Transverse colon (tissue), 4 donors: ENCODE measurements around the gene DNAH3. TPM values are rescaled to one million over a fixed set of nuclear protein-coding genes. Genes with fewer than 3 reads are reported as not detected.
"Not testable (repeated sequence)": the region's sequence is repeated elsewhere in the genome, so short reads cannot be mapped to it uniquely, and the experiment has no call there.

Experiments used
- DNase-seq: peaks from one replicate; pipeline ENCODE4 v3.0.0-alpha.2; 2019
- H3K27ac ChIP-seq, 4 donors: fragments of 200-600 bp; sonication (generic); 2 replicates each; pipeline ENCODE4 v1.5.1; 2016 to 2018; ENCODE audit warnings: inconsistent platforms in 4 of 4
- H3K27me3 ChIP-seq: fragments of 200-600 bp; sonication (generic); 2 replicates; pipeline ENCODE4 v1.5.1; 2017; ENCODE audit warnings: inconsistent platforms
- H3K36me3 ChIP-seq, 4 donors: fragments of 200-600 bp; sonication (generic); 2 replicates each; pipeline ENCODE4 v1.5.1; 2017 to 2019; ENCODE audit warnings: inconsistent platforms in 4 of 4
- H3K4me1 ChIP-seq, 4 donors: fragments of 200-600 bp; sonication (generic); 2 replicates each; pipeline ENCODE4 v1.5.1; 2017 to 2020; ENCODE audit warnings: inconsistent platforms in 4 of 4
- H3K4me3 ChIP-seq, 4 donors: fragments of 200-600 bp; sonication (generic); 1 replicate in 1 of 4; 2 replicates in 3 of 4; pipeline versions ENCODE4 v1.5.1 to v1.6.1; 2017 to 2019; ENCODE audit warnings: inconsistent platforms in 4 of 4
- H3K9me3 ChIP-seq, 2 donors: fragments of 200-600 bp; sonication (generic); 2 replicates each; pipeline ENCODE4 v1.5.1; 2017 to 2019; ENCODE audit warnings: inconsistent platforms in 2 of 2
- EP300 ChIP-seq: sonication (generic); formaldehyde crosslinking; IDR thresholded peaks from one replicate; pipeline ENCODE4 v1.6.1; 2017; ENCODE audit warnings: antibody characterized with exemption, low read depth
- POLR2A ChIP-seq: fragments of 450-650 bp; IDR thresholded peaks from one replicate; pipeline ENCODE4 v1.6.1; 2016; ENCODE audit warnings: antibody characterized with exemption, mild to moderate bottlenecking, moderate library complexity
- POLR2AphosphoS5 ChIP-seq, 3 donors: sonication (generic); formaldehyde crosslinking; IDR thresholded peaks; one replicate each; pipeline ENCODE4 v1.6.1; 2016; ENCODE audit warnings: antibody characterized with exemption in 3 of 3
- WGBS, 2 donors: methylation state at CpG; one replicate each; pipeline ENCODE4 v1.1.5; 2018; ENCODE audit warnings: low coverage in 1 of 2; 5-methylcytosine and 5-hydroxymethylcytosine counted together
- in situ Hi-C, 4 donors: fragments of 200-750 bp; cut with MboI; loops; one replicate each; pipeline versions ENCODE4 v1.15.0 to v1.15.1; 2017; ENCODE audit warnings: low sequenced_read_pairs in 3 of 4, low pct_ligation_motif_present in 1 of 4, low pct_unique_long_range_greater_than_20kb in 1 of 4
- intact Hi-C: fragments of 100-400 bp; cut with DNase I; formaldehyde crosslinking; loops from one replicate; pipeline ENCODE4 v1.15.1; 2023; ENCODE audit warnings: low total_unique reads
- total RNA-seq, 4 donors: library from RNA; depleted of rRNA; stranded (reverse); fragments of >200 nt; gene quantifications; one replicate each; pipeline ENCODE4 v1.1.0, GENCODE V29; 2016
- TF ChIP-seq, protein P1 (sequence below), 5 experiments: fragments of 200-600 bp in 3 of 5; fragments of 450-650 bp in 2 of 5; sonication (generic) in 3 of 5; IDR thresholded peaks; 1 replicate in 2 of 5; 2 replicates in 3 of 5; pipeline ENCODE4 v1.5.1; 2016 to 2017; ENCODE audit warnings: antibody characterized with exemption in 5 of 5, inconsistent platforms in 3 of 5, mild to moderate bottlenecking in 2 of 5, moderate library complexity in 1 of 5

Gene DNAH3
- total RNA-seq, 4 donors from 2014 or later = 1.1 to 28.7 (median 5.5) TPM

DNA sequence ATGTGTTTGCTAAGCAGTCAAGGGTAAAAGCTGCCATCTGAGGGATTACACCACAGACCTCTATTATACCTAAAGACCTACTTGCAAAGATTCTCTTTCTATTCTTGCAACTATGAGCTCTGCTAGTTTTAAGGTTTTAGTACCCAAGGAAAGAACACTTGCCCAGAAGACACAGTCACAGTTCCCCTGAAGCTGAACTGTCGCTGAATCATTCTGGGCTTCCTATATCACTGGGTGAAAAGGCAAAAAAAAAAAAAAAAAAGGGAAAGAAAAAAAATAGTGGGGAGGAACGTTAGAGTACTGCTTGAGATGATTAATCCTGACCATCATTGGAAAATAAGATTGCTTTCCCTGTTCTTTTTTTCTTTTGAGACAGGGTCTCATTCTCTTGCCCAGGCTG, 212.2 kb downstream of the DNAH3 start:
- H3K27me3 ChIP-seq = no peaks in the 10 kb centered on the region
- DNase-seq = no peak
- H3K9me3 ChIP-seq = no peaks in the 10 kb centered on the region
- TF ChIP-seq, protein P1, sequence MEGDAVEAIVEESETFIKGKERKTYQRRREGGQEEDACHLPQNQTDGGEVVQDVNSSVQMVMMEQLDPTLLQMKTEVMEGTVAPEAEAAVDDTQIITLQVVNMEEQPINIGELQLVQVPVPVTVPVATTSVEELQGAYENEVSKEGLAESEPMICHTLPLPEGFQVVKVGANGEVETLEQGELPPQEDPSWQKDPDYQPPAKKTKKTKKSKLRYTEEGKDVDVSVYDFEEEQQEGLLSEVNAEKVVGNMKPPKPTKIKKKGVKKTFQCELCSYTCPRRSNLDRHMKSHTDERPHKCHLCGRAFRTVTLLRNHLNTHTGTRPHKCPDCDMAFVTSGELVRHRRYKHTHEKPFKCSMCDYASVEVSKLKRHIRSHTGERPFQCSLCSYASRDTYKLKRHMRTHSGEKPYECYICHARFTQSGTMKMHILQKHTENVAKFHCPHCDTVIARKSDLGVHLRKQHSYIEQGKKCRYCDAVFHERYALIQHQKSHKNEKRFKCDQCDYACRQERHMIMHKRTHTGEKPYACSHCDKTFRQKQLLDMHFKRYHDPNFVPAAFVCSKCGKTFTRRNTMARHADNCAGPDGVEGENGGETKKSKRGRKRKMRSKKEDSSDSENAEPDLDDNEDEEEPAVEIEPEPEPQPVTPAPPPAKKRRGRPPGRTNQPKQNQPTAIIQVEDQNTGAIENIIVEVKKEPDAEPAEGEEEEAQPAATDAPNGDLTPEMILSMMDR (IDR thresholded peaks at IDR 0.05) = no peak
- TF ChIP-seq POLR2AphosphoS5 (IDR thresholded peaks at IDR 0.05) (no peak), EP300 (no peak), POLR2A (no peak)
- WGBS, 2 donors = 44 to 54% methylated on average over 2 of the region's 2 CpGs
- in situ Hi-C loops = no loop called here
- H3K4me3 ChIP-seq = no peak overlapping the region
- intact Hi-C loops = no loop called here
- peak overlapping the region in 2 of 4 donors; percentile 7 to 29 for H3K27ac ChIP-seq
- peaks cover 0 to 4% (median 0%) of the 10 kb centered on the region in 4 donors for H3K4me1 ChIP-seq
- no peaks in the 10 kb centered on the region for H3K36me3 ChIP-seq

DNA sequence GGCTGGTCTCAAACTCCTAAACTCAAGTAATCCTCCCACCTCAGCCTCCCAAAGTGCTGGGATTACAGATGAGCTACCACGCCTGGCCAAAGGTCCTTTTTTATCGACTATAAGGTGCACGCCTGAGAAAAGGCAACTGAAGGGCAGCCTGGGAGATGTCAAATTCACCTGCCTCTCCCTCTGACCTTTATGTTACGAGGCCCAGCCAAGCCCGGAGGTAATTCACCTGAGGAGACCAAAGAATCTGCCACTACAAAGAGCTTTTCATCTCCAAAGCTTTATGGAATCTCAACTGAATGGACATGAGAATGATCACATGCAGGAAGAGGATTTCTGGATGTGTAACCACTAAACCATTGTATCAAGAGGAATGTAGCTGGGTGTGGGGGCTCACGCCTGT, 212.9 kb downstream of the DNAH3 start:
- no peaks in the 10 kb centered on the region for H3K36me3 ChIP-seq
- WGBS, 2 donors = 61 to 95% methylated on average over 3 to 6 of the region's 6 CpGs
- no peaks in the 10 kb centered on the region for H3K9me3 ChIP-seq
- H3K4me1 ChIP-seq = peaks cover 0 to 4% (median 0%) of the 10 kb centered on the region in 4 donors
- peak overlapping the region in 3 of 4 donors; percentile 7 to 35 (median 29) for H3K27ac ChIP-seq
- H3K4me3 ChIP-seq = no peak overlapping the region
- TF ChIP-seq POLR2AphosphoS5 (IDR thresholded peaks at IDR 0.05) = peak in 1 of 3 donors; percentile 22
- no peak for TF ChIP-seq EP300
- in situ Hi-C loops = no loop called here
- intact Hi-C loops = no loop called here
- no peaks in the 10 kb centered on the region for H3K27me3 ChIP-seq
- peak; percentile 60 for DNase-seq

DNA sequence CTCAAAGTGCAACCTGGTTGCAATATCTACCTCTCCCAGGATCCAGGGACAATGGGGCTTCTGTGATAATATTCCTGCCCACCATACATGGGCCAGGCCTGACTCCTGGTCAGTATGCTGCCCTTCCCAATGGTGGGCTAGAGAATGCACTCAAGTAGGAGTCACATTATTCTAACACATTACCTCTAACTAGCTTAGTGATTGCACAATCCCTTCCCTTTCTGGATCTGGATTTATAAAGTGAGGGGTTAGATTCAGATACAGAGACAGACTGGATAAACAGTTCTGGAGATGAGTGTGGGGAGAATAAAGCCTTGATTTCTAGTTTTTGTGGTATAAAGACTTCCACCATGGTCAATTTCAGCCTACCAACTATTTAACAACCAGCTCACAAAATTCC, 217.1 kb downstream of the DNAH3 start:
- intact Hi-C loops (no loop called here), in situ Hi-C loops (no loop called here)
- no peak overlapping the region for H3K4me3 ChIP-seq
- H3K27me3 ChIP-seq = no peaks in the 10 kb centered on the region
- H3K9me3 ChIP-seq = no peaks in the 10 kb centered on the region
- no peaks in the 10 kb centered on the region for H3K36me3 ChIP-seq
- no peak overlapping the region for H3K27ac ChIP-seq
- H3K4me1 ChIP-seq = peaks cover 0 to 4% (median 0%) of the 10 kb centered on the region in 4 donors
- TF ChIP-seq, protein P1 (IDR thresholded peaks at IDR 0.05) = no peak
- TF ChIP-seq POLR2AphosphoS5 (IDR thresholded peaks at IDR 0.05) = no peak
- no peak for TF ChIP-seq POLR2A
- no peak for TF ChIP-seq EP300
- DNase-seq = no peak

DNA sequence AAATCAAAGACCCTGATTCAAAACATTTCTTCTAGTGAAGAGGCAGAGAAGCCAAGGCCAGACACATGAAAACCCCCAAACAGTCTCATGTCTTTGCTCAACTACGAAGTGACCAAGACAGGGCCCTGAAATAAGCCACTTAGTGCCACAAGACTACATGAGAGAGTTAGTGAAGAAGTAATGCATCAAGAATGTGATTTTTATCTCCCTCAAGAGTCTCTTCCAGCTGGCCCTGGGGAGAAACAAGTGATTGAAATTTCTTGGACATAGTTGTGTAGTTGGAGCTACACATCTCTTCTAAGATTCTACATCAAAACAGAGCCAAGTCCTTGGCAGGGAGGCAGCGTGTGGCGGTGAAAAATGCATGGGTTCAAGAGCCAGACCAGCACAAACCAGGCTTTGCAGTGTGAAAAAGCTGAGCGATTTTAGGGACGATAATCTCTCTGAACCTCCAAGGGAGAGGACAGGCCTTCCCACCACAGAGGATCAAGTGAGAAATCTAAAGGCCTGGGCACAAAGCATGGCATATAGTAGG, 219.5 kb downstream of the DNAH3 start:
- Histone ChIP-seq H3K4me1 (no peaks in the 10 kb centered on the region), H3K4me3 (no peak overlapping the region), H3K36me3 (no peaks in the 10 kb centered on the region), H3K27ac (peak overlapping the region in 3 of 4 donors; percentile 16 to 53 (median 18)), H3K9me3 (no peaks in the 10 kb centered on the region), H3K27me3 (no peaks in the 10 kb centered on the region)
- in situ Hi-C loops = no loop called here
- WGBS, 2 donors = 90 to 92% methylated on average over 1 to 5 of the region's 5 CpGs
- DNase-seq = no peak
- intact Hi-C loops = no loop called here
- TF ChIP-seq, protein P1 (IDR thresholded peaks at IDR 0.05) = no peak
- TF ChIP-seq EP300 (no peak), POLR2A (no peak), POLR2AphosphoS5 (IDR thresholded peaks at IDR 0.05) (no peak)

DNA sequence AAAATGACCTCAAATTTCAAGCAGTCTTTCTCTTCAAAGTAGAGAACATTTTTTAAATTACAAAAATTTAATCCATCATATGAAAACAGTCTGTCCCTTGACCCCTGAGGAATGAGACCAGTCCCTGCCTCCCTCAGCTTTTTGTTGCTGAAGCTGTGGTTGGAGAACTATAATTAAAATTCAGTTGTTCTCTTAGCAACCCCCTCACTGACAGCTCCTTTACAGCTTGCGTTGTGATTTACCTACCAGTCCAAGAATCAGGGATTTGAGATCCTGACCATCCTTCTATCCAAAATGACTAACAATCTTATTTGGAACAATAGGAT, 220.3 kb downstream of the DNAH3 start:
- in situ Hi-C loops (no loop called here), intact Hi-C loops (no loop called here)
- Histone ChIP-seq H3K27ac (peak overlapping the region in 3 of 4 donors; percentile 16 to 53 (median 23)), H3K36me3 (peaks cover 0 to 2% (median 0%) of the 10 kb centered on the region in 4 donors), H3K9me3 (no peaks in the 10 kb centered on the region), H3K4me3 (no peak overlapping the region), H3K27me3 (no peaks in the 10 kb centered on the region), H3K4me1 (no peaks in the 10 kb centered on the region)
- DNase-seq = no peak
- TF ChIP-seq POLR2A (no peak), POLR2AphosphoS5 (IDR thresholded peaks at IDR 0.05) (no peak), EP300 (no peak)
- TF ChIP-seq, protein P1 (IDR thresholded peaks at IDR 0.05) = no peak
- WGBS, 2 donors = 79 to 80% methylated on average over 1 of the region's 1 CpG

DNA sequence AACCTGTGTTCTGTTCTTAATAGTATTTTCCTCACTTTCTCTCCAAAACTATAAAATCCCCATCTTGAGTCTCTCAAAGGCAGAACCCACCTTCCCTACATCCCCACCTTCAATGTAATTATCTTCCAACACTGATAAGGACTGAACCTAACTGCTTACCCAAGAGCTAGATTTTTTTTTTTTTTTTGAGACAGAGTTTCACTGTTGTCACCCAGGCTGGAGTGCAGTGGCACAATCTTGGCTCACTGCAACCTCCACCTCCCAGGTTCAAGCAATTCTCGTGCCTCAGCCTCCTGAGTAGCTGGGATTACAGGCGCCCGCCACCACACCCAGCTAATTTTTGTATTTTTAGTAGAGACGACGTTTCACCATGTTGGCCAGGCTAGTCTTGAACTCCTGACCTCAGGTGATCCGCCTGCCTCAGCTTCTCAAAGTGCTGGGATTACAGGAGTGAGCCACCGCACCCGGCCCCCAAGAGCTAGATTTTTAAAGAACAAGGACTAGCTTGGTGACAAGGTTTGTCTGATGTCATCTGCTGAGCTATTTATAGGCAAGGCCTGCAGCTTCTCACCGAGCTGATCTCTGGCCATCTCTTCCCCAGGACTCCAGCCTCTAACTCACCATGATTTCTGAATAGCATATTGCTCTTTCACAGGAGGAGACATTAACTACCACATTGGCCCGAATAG, 220.8 kb downstream of the DNAH3 start:
- H3K36me3 ChIP-seq, H3K4me3 ChIP-seq, DNase-seq, H3K27me3 ChIP-seq, H3K4me1 ChIP-seq, H3K9me3 ChIP-seq, intact Hi-C loops, in situ Hi-C loops: not testable (repeated sequence)
- 70 to 75% methylated on average over 2 to 10 of the region's 10 CpGs for WGBS, 2 donors
- peak overlapping the region in 3 of 4 donors; percentile 23 to 53 (median 29) for H3K27ac ChIP-seq
